HEK293 (cell line): Measurements from ENCODE around the gene NINJ1.
A peak's percentile ranks its signal among the peaks of the same experiment; 100 is the strongest.

ENCODE experiments used
- AEBP2 ChIP-seq: fragments of 450-650 bp; formaldehyde crosslinking; IDR thresholded peaks from 2 replicates; pipeline ENCODE4 v1.5.1; 2016; ENCODE audit warnings: missing biosample characterization, missing genetic modification characterization, borderline replicate concordance
- CTCF ChIP-seq: fragments of 450-650 bp; formaldehyde crosslinking; IDR thresholded peaks from 2 replicates; pipeline ENCODE4 v1.5.1; 2016; ENCODE audit warnings: missing biosample characterization, missing genetic modification characterization
- GLIS1 ChIP-seq: fragments of 450-650 bp; formaldehyde crosslinking; IDR thresholded peaks from 2 replicates; pipeline ENCODE4 v1.5.1; 2016; ENCODE audit warnings: missing biosample characterization, missing genetic modification characterization
- IKZF3 ChIP-seq: fragments of 450-650 bp; IDR thresholded peaks from 2 replicates; pipeline ENCODE4 v1.5.0; 2018; ENCODE audit warnings: missing biosample characterization, mild to moderate bottlenecking, missing genetic modification characterization, moderate library complexity
- MEIS1 ChIP-seq: sonication (generic); formaldehyde crosslinking; IDR thresholded peaks from 2 replicates; pipeline ENCODE4 v1.8.1; 2022; ENCODE audit warnings: missing genetic modification reagents, mild to moderate bottlenecking, borderline replicate concordance
- PRDM10 ChIP-seq: fragments of 450-650 bp; formaldehyde crosslinking; IDR thresholded peaks from 2 replicates; pipeline ENCODE4 v1.5.1; 2016; ENCODE audit warnings: missing biosample characterization, missing genetic modification characterization
- ZBTB20 ChIP-seq: fragments of 450-650 bp; formaldehyde crosslinking; IDR thresholded peaks from 2 replicates; pipeline ENCODE4 v1.5.1; 2016; ENCODE audit warnings: missing biosample characterization, missing genetic modification characterization
- ZEB2 ChIP-seq: fragments of 450-650 bp; formaldehyde crosslinking; IDR thresholded peaks from 2 replicates; pipeline ENCODE4 v1.5.1; 2016; ENCODE audit warnings: missing biosample characterization, missing genetic modification characterization
- ZFP69B ChIP-seq: fragments of 450-650 bp; formaldehyde crosslinking; IDR thresholded peaks from 2 replicates; pipeline ENCODE4 v1.5.1; 2016; ENCODE audit warnings: missing biosample characterization, missing genetic modification characterization
- ZNF10 ChIP-seq: fragments of 450-650 bp; formaldehyde crosslinking; IDR thresholded peaks from 2 replicates; pipeline ENCODE4 v1.5.1; 2017; ENCODE audit warnings: missing biosample characterization, missing genetic modification characterization
- ZNF155 ChIP-seq: fragments of 450-650 bp; formaldehyde crosslinking; IDR thresholded peaks from 2 replicates; pipeline ENCODE4 v1.5.1; 2016; ENCODE audit warnings: missing biosample characterization, missing genetic modification characterization
- ZNF175 ChIP-seq: fragments of 450-650 bp; formaldehyde crosslinking; IDR thresholded peaks from 2 replicates; pipeline ENCODE4 v1.5.1; 2016; ENCODE audit warnings: missing biosample characterization, missing genetic modification characterization
- ZNF24 ChIP-seq: fragments of 450-650 bp; formaldehyde crosslinking; IDR thresholded peaks from 2 replicates; pipeline ENCODE4 v1.5.1; 2016; ENCODE audit warnings: missing biosample characterization, missing genetic modification characterization
- ZNF280D ChIP-seq: fragments of 450-650 bp; formaldehyde crosslinking; IDR thresholded peaks from 2 replicates; pipeline ENCODE4 v1.5.1; 2016; ENCODE audit warnings: missing biosample characterization, missing genetic modification characterization
- ZNF302 ChIP-seq: fragments of 450-650 bp; formaldehyde crosslinking; IDR thresholded peaks from 2 replicates; pipeline ENCODE4 v1.5.1; 2016; ENCODE audit warnings: missing biosample characterization, missing genetic modification characterization, low read depth
- ZNF488 ChIP-seq: fragments of 450-650 bp; formaldehyde crosslinking; IDR thresholded peaks from 2 replicates; pipeline ENCODE4 v1.5.1; 2016; ENCODE audit warnings: missing biosample characterization, missing genetic modification characterization
- ZNF561 ChIP-seq: fragments of 450-650 bp; IDR thresholded peaks from 2 replicates; pipeline ENCODE4 v1.5.1; 2018; ENCODE audit warnings: missing biosample characterization, missing genetic modification characterization, borderline replicate concordance
- ZNF654 ChIP-seq: fragments of 450-650 bp; formaldehyde crosslinking; IDR thresholded peaks from 2 replicates; pipeline ENCODE4 v1.5.1; 2016; ENCODE audit warnings: low read depth, missing biosample characterization, missing genetic modification characterization
- ZNF692 ChIP-seq: fragments of 450-650 bp; formaldehyde crosslinking; IDR thresholded peaks from 2 replicates; pipeline ENCODE4 v1.5.1; 2016; ENCODE audit warnings: missing biosample characterization, missing genetic modification characterization
- ZNF768 ChIP-seq: fragments of 450-650 bp; formaldehyde crosslinking; IDR thresholded peaks from 2 replicates; pipeline ENCODE4 v1.5.1; 2018; ENCODE audit warnings: missing biosample characterization, mild to moderate bottlenecking, missing genetic modification characterization

NINJ1 gene

GRCh38 chr9:93119953-93120845 lies 13.9 kb downstream of the NINJ1 start (continued):
- TF ChIP-seq ZNF768 (tag by site-specific recombination), result no peak
- TF ChIP-seq AEBP2 (tag by site-specific recombination), result no peak
- no peak for TF ChIP-seq IKZF3 (tag by site-specific recombination)
- TF ChIP-seq ZNF24 (tag by site-specific recombination), result no peak
- peak; percentile 44; the same call in 1 of the 2 replicates for TF ChIP-seq ZNF692 (tag by site-specific recombination)
- TF ChIP-seq ZNF561 (tag by site-specific recombination), result no peak
- peak; percentile 47; the same call in 1 of the 2 replicates for TF ChIP-seq ZFP69B (tag by site-specific recombination)
- TF ChIP-seq ZNF155 (tag by site-specific recombination), result no peak
- peak; percentile 68 for TF ChIP-seq CTCF (tag by site-specific recombination)
- no peak for TF ChIP-seq MEIS1
- no peak for TF ChIP-seq ZNF488 (tag by site-specific recombination)
- peak; percentile 82 for TF ChIP-seq GLIS1 (tag by site-specific recombination)
- peak; percentile 72 for TF ChIP-seq PRDM10 (tag by site-specific recombination)
- TF ChIP-seq ZNF175 (tag by site-specific recombination), result no peak
- no peak; the same call in 1 of the 2 replicates for TF ChIP-seq ZEB2 (tag by site-specific recombination)
- no peak for TF ChIP-seq ZNF654 (tag by site-specific recombination)
- peak; percentile 34; the same call in 1 of the 2 replicates for TF ChIP-seq ZBTB20
- no peak for TF ChIP-seq ZNF302 (tag by site-specific recombination)
- no peak for TF ChIP-seq ZNF280D (tag by site-specific recombination)
- TF ChIP-seq ZNF10 (tag by site-specific recombination), result no peak; the same call in 1 of the 2 replicates
